Forelimb muscle (tissue), 1 donor: Measurements from ENCODE around the gene PSENEN. TPM values are rescaled to one million over a fixed set of nuclear protein-coding genes. Genes with fewer than 3 reads are reported as not detected.
A peak's percentile ranks its signal among the peaks of the same experiment; 100 is the strongest.

Experiments used
- DNase-seq: peaks from one replicate; pipeline ENCODE4 v3.0.0-alpha.2; 2013; ENCODE audit warnings: low read depth
- polyA plus RNA-seq: library from polyadenylated mRNA; unstranded; fragments of 120-200 nt; gene quantifications from one replicate; pipeline ENCODE4 v1.2.1, GENCODE V29; 2013; ENCODE audit not compliant: insufficient read length

PSENEN gene
- 31.7 TPM for polyA plus RNA-seq

- peak; percentile 99 for DNase-seq
These were observed at the start of gene PSENEN, which contains the start of gene U2AF1L4 for GRCh38 chr19:35745328-35746086. PSENEN (plus strand) TSS chr19:35745651; CDS start chr19:35745931, 280 bp downstream. U2AF1L4 (minus strand) TSS chr19:35745418; CDS start chr19:35745391, 27 bp downstream.

GRCh38 chr19:35695895-35696422, 49.5 kb upstream of the PSENEN start:
- no peak for DNase-seq

- DNase-seq = no peak
These were observed 48.6 kb upstream of the PSENEN start for GRCh38 chr19:35696835-35697234.

- peak; percentile 94 for DNase-seq
These were observed 43.0 kb upstream of the PSENEN start for GRCh38 chr19:35702223-35703012.

- DNase-seq = no peak
These were observed 42.1 kb upstream of the PSENEN start for GRCh38 chr19:35703343-35703742.

- DNase-seq = no peak
These were observed 41.2 kb upstream of the PSENEN start, which contains the start of gene ZBTB32 for GRCh38 chr19:35704218-35704617. ZBTB32 (plus strand) TSS chr19:35704558; CDS start chr19:35714627, 10,069 bp downstream.

- no peak for DNase-seq
These were observed 37.1 kb upstream of the PSENEN start for GRCh38 chr19:35708391-35708790.

GRCh38 chr19:35710784-35711723, 34.4 kb upstream of the PSENEN start:
- no peak for DNase-seq

- no peak for DNase-seq
These were observed 32.6 kb upstream of the PSENEN start for GRCh38 chr19:35712567-35713505.

- no peak for DNase-seq
These were observed 32.0 kb upstream of the PSENEN start for GRCh38 chr19:35713506-35713850.

GRCh38 chr19:35713904-35714495, 31.5 kb upstream of the PSENEN start:
- DNase-seq = no peak

GRCh38 chr19:35714601-35715354, 30.7 kb upstream of the PSENEN start:
- DNase-seq = no peak

GRCh38 chr19:35715355-35715809, 30.1 kb upstream of the PSENEN start:
- DNase-seq = no peak

- peak; percentile 11 for DNase-seq
These were observed 29.3 kb upstream of the PSENEN start for GRCh38 chr19:35715981-35716800.

- peak; percentile 90 for DNase-seq
These were observed 28.4 kb upstream of the PSENEN start for GRCh38 chr19:35716801-35717664.

- DNase-seq = no peak
These were observed 27.6 kb upstream of the PSENEN start, which contains the start of gene KMT2B for GRCh38 chr19:35717665-35718344. KMT2B (plus strand) TSS chr19:35718003; CDS start chr19:35718019, 16 bp downstream.
